Stimulated activated CD4-positive, alpha-beta T cell treated with anti-CD3 and anti-CD28 coated beads, Interleukin-2, amount 100 ng/mL, for 24 hours (primary cell): Measurements from ENCODE around the gene IGF2R.

Experiments used
- DNase-seq, 2 donors: peaks; one replicate each; pipeline ENCODE4 v3.0.0-alpha.2; 2020

The IGF2R gene

GRCh38 chr6:160128125-160128683, 159.3 kb downstream of the IGF2R start:
- DNase-seq = no peak

GRCh38 chr6:160128879-160129516, 160.1 kb downstream of the IGF2R start:
- DNase-seq = peak in 1 of 2 donors; percentile 4

- peak in 1 of 2 donors; percentile 14 for DNase-seq
Observed at GRCh38 chr6:160129881-160130615, 161.2 kb downstream of the IGF2R start.

- DNase-seq = peak in 1 of 2 donors; percentile 15
Observed at GRCh38 chr6:160130729-160131484, 162.0 kb downstream of the IGF2R start.

GRCh38 chr6:160131636-160132296, 162.9 kb downstream of the IGF2R start:
- no peak for DNase-seq

- DNase-seq = no peak
Observed at GRCh38 chr6:160132297-160132637, 163.4 kb downstream of the IGF2R start.

GRCh38 chr6:160132776-160133338, 164.0 kb downstream of the IGF2R start:
- DNase-seq = peak in 1 of 2 donors; percentile 3

GRCh38 chr6:160133441-160134336, 164.8 kb downstream of the IGF2R start:
- DNase-seq = peak in 1 of 2 donors; percentile 15

- DNase-seq = peak; percentile 6 to 37
Observed at GRCh38 chr6:160134337-160134751, 165.5 kb downstream of the IGF2R start.

GRCh38 chr6:160134779-160135547, 166.1 kb downstream of the IGF2R start:
- DNase-seq = no peak

GRCh38 chr6:160135907-160136655, 167.2 kb downstream of the IGF2R start:
- DNase-seq = peak in 1 of 2 donors; percentile 10

GRCh38 chr6:160137130-160137988, 168.5 kb downstream of the IGF2R start:
- peak in 1 of 2 donors; percentile 15 for DNase-seq

- peak; percentile 69 to 74 for DNase-seq
Observed at GRCh38 chr6:160137989-160138835, 169.3 kb downstream of the IGF2R start.

GRCh38 chr6:160138839-160139419, 170.0 kb downstream of the IGF2R start:
- DNase-seq = peak in 1 of 2 donors; percentile 9

GRCh38 chr6:160139420-160139851, 170.6 kb downstream of the IGF2R start:
- DNase-seq = peak in 1 of 2 donors; percentile 0

- DNase-seq = peak in 1 of 2 donors; percentile 0
Observed at GRCh38 chr6:160140493-160140892, 171.6 kb downstream of the IGF2R start.
